ENCODE results near the gene PDE7B.

PDE7B gene

GRCh38 chr6:135994857-135995544 is 143.5 kb downstream of the PDE7B start:
- no peak for DNase-seq

GRCh38 chr6:135995545-135995898 is 144.0 kb downstream of the PDE7B start:
- no peak for DNase-seq

- no peak for DNase-seq
Observed at GRCh38 chr6:135996668-135997067, 145.2 kb downstream of the PDE7B start.

- DNase-seq: no peak
Observed at GRCh38 chr6:135999393-135999792, 147.9 kb downstream of the PDE7B start.

- DNase-seq: no peak
Observed at GRCh38 chr6:136007345-136007744, 155.8 kb downstream of the PDE7B start.

- no peak for DNase-seq
Observed at GRCh38 chr6:136011475-136011874, 160.0 kb downstream of the PDE7B start.

- DNase-seq: no peak
Observed at GRCh38 chr6:136012198-136012887, 160.8 kb downstream of the PDE7B start.

GRCh38 chr6:136012943-136013342 is 161.4 kb downstream of the PDE7B start:
- no peak for DNase-seq

- no peak for DNase-seq
Observed at GRCh38 chr6:136014454-136015437, 163.2 kb downstream of the PDE7B start.

GRCh38 chr6:136015531-136015930 is 164.0 kb downstream of the PDE7B start:
- no peak for DNase-seq

- no peak for DNase-seq
Observed at GRCh38 chr6:136016228-136017225, 165.0 kb downstream of the PDE7B start.

- DNase-seq: no peak
Observed at GRCh38 chr6:136020691-136021090, 169.2 kb downstream of the PDE7B start.

GRCh38 chr6:136022224-136022874 is 170.8 kb downstream of the PDE7B start:
- no peak for DNase-seq

GRCh38 chr6:136024711-136025110 is 173.2 kb downstream of the PDE7B start:
- no peak for DNase-seq

GRCh38 chr6:136025736-136026135 is 174.2 kb downstream of the PDE7B start:
- DNase-seq: no peak

GRCh38 chr6:136030131-136030530 is 178.6 kb downstream of the PDE7B start:
- DNase-seq: no peak

GRCh38 chr6:136031982-136032381 is 180.5 kb downstream of the PDE7B start:
- DNase-seq: no peak

GRCh38 chr6:136033416-136033815 is 181.9 kb downstream of the PDE7B start:
- DNase-seq: no peak

GRCh38 chr6:136034422-136034821 is 182.9 kb downstream of the PDE7B start:
- DNase-seq: no peak

- DNase-seq: no peak
Observed at GRCh38 chr6:136035378-136036070, 184.0 kb downstream of the PDE7B start.

GRCh38 chr6:136036071-136036380 is 184.5 kb downstream of the PDE7B start:
- DNase-seq: no peak

Measured in CD4-positive, alpha-beta T cell treated with Interleukin-21 for 1 hour (primary cell).